Measurements from ENCODE around the gene ZNF827. TPM values are rescaled to one million over a fixed set of nuclear protein-coding genes. Genes with fewer than 3 reads are reported as not detected.

The ZNF827 gene
- total RNA-seq, 2 donors from 2014 or later: 5.4 to 13.8 TPM

DNA sequence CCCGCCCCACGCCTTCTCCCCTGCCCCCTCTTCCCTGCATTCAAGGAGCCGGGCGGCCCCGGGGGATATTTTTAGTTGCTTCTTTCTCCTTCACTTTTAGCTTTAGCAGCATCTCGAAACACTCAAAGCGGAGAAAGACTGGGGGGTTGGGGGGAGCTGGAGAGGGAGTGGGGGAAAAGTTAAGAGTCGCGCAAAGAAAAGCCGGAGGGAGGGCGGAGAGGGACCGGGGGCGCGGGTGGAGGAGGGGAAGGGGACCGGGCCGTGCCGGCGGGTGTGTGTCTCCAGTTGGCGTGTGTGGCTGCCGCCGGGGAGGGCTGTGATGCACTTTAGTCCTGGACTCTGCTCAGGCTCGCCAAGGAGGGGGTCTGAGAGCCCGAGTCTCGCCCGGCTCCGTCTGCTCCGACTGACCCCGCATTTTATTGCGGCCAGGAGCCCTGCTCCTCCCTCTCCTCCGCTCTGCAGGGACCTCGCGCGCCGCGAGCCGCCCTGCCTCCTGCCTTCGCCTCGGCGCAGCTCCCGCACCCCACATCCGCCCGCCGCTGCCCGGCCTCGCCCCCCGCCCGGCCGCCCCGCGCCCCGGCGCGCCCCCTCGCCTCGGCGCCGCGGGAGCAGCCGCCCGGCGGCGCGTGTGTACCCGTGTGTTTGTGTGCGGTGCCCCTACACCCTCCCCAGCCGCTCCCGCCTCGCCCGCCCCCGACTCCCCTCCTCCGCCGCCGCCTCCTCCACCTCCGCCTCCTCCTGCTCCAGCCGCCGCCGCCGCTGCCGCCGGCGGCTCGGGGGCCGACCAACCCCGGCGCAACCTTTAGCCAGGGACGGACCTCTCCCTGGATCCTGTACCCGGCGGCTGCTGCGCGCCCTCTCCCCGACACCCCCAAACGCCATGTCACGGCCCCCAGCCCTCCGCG, 1.4 kb downstream of the ZNF827 start:
- Histone ChIP-seq H3K27me3 (no peaks in the 10 kb centered on the region), H3K4me1 (peaks cover 18% of the 10 kb centered on the region), H3K9me3 (no peaks in the 10 kb centered on the region), H3K36me3 (replicated peaks in 1 of 2; ENCODE audit: insufficient read depth in 1 of 2, low read depth in 2 of 2) (no peaks in the 10 kb centered on the region), H3K27ac (peak overlapping the region; percentile 92 to 98 (median 96)), H3K4me3 (peak overlapping the region; percentile 80 to 84)
- intact Hi-C loops (cut with DNase I): no loop called here
- WGBS, 2 donors: 1 to 2% methylated on average over 46 to 65 of the region's 95 CpGs
- ATAC-seq (peak; percentile 42), DNase-seq (peak; percentile 54 to 73 (median 60))
- no peak for TF ChIP-seq CTCF (IDR thresholded peaks at IDR 0.05)
- TF ChIP-seq POLR2A (IDR thresholded peaks at IDR 0.05): peak in 2 of 3 donors; percentile 38

- Histone ChIP-seq H3K4me1 (peaks cover 18% of the 10 kb centered on the region), H3K27me3 (no peaks in the 10 kb centered on the region), H3K36me3 (replicated peaks in 1 of 2; ENCODE audit: insufficient read depth in 1 of 2, low read depth in 2 of 2) (no peaks in the 10 kb centered on the region), H3K9me3 (no peaks in the 10 kb centered on the region), H3K27ac (peak overlapping the region; percentile 92 to 98 (median 96)), H3K4me3 (peak overlapping the region; percentile 80 to 84)
- 0% methylated on average over 46 to 53 of the region's 70 CpGs for WGBS, 2 donors
- DNase-seq (peak; percentile 70 to 79 (median 74)), ATAC-seq (peak; percentile 76)
- TF ChIP-seq POLR2A (IDR thresholded peaks at IDR 0.05): peak; percentile 15 to 64 (median 48)
- peak in 4 of 7 experiments; percentile 14 to 40 (median 26) for TF ChIP-seq CTCF (IDR thresholded peaks at IDR 0.05)
- intact Hi-C loops (cut with DNase I): no loop called here
Measured at GRCh38 chr4:145936142-145936996, 2.3 kb downstream of the ZNF827 start.

DNA sequence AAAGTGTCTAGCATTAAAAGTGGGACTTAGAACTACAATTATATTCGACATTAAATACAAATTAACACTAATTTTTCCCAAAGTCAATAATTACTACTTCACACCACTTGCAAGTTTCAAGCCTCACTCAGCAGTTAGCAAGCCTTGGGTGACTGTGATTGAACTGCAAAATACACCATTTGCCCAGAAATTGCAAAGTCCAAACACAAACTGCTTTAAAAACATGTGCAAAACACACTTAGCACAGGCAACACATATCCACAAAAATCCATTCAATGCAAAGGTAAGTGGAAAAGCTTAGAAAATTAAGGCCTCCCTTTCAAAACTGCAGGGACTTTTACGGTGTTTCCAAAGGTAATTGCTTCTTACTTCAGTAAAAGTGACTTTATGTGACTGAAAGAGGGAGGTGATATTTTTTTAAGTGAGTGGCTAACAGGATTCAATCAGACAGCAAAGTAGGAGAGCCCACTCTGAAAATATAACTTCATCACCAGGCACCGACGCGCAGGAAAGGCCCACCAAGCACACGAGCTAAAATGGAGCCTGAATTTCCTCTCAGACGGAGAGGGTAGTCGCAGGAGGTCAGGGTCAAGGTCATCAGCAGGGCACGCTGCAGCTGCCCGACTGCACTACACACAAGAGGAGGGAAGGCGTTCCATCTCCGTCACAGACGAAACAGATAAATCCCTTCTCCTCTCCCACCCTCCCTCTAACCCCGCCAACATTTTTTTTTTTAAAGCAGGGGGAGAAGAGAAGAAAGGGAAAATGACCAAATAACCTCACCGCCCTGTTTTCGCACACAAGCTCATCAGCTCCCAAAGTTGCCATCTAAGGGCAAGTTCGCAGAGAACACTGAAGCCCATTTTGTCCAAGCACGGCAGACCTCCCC, 3.1 kb downstream of the ZNF827 start:
- peak overlapping the region; percentile 92 to 98 (median 96) for H3K27ac ChIP-seq
- intact Hi-C loops (cut with DNase I): no loop called here
- peak overlapping the region; percentile 80 to 84 for H3K4me3 ChIP-seq
- peaks cover 19% of the 10 kb centered on the region for H3K4me1 ChIP-seq
- no peaks in the 10 kb centered on the region for H3K27me3 ChIP-seq
- no peak for ATAC-seq
- TF ChIP-seq CTCF (IDR thresholded peaks at IDR 0.05): no peak
- no peak for TF ChIP-seq POLR2A (IDR thresholded peaks at IDR 0.05)
- no peaks in the 10 kb centered on the region for H3K9me3 ChIP-seq
- no peaks in the 10 kb centered on the region for H3K36me3 ChIP-seq (replicated peaks in 1 of 2; ENCODE audit: insufficient read depth in 1 of 2, low read depth in 2 of 2)
- peak in 3 of 4 donors; percentile 28 to 42 (median 30) for DNase-seq
- WGBS, 2 donors: 3 to 6% methylated on average over 18 of the region's 18 CpGs

- Histone ChIP-seq H3K36me3 (replicated peaks in 1 of 2; ENCODE audit: insufficient read depth in 1 of 2, low read depth in 2 of 2) (no peaks in the 10 kb centered on the region), H3K4me1 (peaks cover 27% of the 10 kb centered on the region)
- intact Hi-C loops (cut with DNase I): no loop called here
Measured at GRCh38 chr4:145934434-145935047, 4.1 kb downstream of the ZNF827 start.

More at GRCh38 chr4:145934434-145935047, 4.1 kb downstream of the ZNF827 start:
- DNase-seq (no peak), ATAC-seq (no peak)
- peak overlapping the region in 2 of 4 donors; percentile 20 to 97 for H3K27ac ChIP-seq
- 71 to 75% methylated on average over 2 to 3 of the region's 3 CpGs for WGBS, 2 donors
- H3K27me3 ChIP-seq: no peaks in the 10 kb centered on the region
- no peak for TF ChIP-seq CTCF (IDR thresholded peaks at IDR 0.05)
- TF ChIP-seq POLR2A (IDR thresholded peaks at IDR 0.05): no peak
- H3K4me3 ChIP-seq: no peak overlapping the region
- H3K9me3 ChIP-seq: no peaks in the 10 kb centered on the region
